ENCODE data around the gene SUPT16H.

GRCh38 chr14:21367582-21368144 is 16.2 kb downstream of the SUPT16H start:
- no peak for TF ChIP-seq CTCF (IDR thresholded peaks at IDR 0.05 in 4 of 5, conservative IDR thresholded peaks at IDR 0.05 in 1 of 5)
- no peak for TF ChIP-seq POLR2A (IDR thresholded peaks at IDR 0.05)

Measured in gastrocnemius medialis (tissue), 4 donors.